Stimulated activated naive CD8-positive, alpha-beta T cell treated with anti-CD3 and anti-CD28 coated beads, Interleukin-15, Interleukin-2, amounts not matched to agents 100 ng/mL and 50 ng/mL, for 24 hours (primary cell): Measurements from ENCODE around the gene FAM156A.
"Not testable (repeated sequence)": the region's sequence is repeated elsewhere in the genome, so short reads cannot be mapped to it uniquely, and the experiment has no call there.

Experiments used
- H3K27ac Mint-ChIP-seq: one replicate; pipeline ENCODE4 v1.8.0; 2021; ENCODE audit warnings: mild to moderate bottlenecking, mixed read lengths
- H3K27me3 Mint-ChIP-seq: one replicate; pipeline ENCODE4 v1.8.0; 2021; ENCODE audit warnings: mixed read lengths
- H3K36me3 Mint-ChIP-seq: one replicate; pipeline ENCODE4 v1.8.0; 2021; ENCODE audit warnings: low read depth, mixed read lengths
- H3K4me1 Mint-ChIP-seq: one replicate; pipeline ENCODE4 v1.8.0; 2021; ENCODE audit warnings: low read depth, mixed read lengths
- H3K4me3 Mint-ChIP-seq: one replicate; pipeline ENCODE4 v1.8.0; 2021; ENCODE audit warnings: mild to moderate bottlenecking, mixed read lengths
- H3K9me3 Mint-ChIP-seq: one replicate; pipeline ENCODE4 v1.8.0; 2021; ENCODE audit warnings: mixed read lengths

Gene FAM156A, protein sequence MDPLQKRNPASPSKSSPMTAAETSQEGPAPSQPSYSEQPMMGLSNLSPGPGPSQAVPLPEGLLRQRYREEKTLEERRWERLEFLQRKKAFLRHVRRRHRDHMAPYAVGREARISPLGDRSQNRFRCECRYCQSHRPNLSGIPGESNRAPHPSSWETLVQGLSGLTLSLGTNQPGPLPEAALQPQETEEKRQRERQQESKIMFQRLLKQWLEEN

DNA sequence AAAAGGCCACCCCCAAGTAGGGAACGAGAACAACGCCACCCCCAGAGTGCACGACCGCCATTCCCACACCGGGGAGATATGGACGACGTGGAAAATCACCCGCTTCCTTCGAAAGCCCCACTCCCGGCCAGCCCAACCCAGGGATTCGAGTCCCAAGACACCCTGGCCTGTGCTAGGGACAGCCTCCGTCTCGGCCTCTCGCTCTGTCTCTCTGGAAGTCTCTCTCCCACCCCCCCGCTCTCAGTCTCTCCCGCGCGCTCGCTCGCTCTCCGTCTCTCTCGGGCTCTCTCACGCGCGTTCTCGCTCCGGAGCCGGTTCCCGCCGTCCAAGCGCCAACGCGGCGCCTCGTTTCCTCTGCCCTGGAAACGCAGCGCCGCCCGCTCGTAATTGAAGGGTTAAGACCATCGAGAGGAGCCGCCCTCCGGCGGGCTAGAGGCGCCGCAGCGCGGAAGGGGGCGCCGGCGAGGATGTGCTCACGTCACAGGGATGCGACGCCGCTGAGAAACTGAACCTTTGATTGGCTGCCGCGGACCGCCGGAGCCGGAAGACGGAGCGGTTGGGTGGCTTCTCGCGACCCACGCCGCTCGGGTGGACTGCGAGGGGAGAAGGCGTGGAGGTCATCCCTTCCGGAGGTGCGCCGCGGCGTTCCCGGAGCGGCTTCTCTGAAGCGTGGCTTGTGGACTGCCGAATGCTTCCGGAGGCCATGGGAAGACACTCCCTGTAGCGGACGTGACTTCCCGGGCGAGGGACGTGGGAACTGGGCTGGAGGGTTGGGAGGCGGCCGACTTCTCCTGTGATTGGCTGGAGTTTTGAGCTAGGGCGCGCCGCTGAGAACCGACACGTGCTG, at the start of gene FAM156A:
Gene FAM156A, minus strand, starts transcription at position 406 of the 847 bp plus-strand sequence. CDS start 9,930 bp downstream, outside the sequence.
- H3K36me3 Mint-ChIP-seq, H3K27ac Mint-ChIP-seq, H3K27me3 Mint-ChIP-seq, H3K4me1 Mint-ChIP-seq, H3K4me3 Mint-ChIP-seq, H3K9me3 Mint-ChIP-seq: not testable (repeated sequence)

DNA sequence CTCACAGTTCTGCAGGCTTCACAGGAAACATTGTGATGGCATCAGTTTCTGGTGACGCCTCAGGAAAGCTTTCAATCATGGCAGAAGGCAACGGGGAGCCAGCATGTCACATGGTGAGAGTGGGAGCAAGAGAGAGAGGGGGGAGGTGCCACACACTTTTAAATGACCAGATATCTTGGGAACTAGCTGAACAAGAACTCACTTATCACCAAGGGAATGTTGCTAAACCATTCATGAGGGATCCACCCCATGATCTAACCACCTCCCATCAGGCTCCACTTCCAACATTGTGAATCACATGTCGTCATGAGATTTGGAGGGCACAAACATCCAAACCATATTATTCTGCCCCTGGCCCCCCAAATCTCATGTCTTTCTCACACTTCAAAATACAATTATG, 47.0 kb upstream of the FAM156A start:
- Mint-ChIP-seq H3K4me3 (no peak overlapping the region), H3K27ac (no peak overlapping the region), H3K4me1 (peaks cover 20% of the 10 kb centered on the region), H3K27me3 (peaks cover 4% of the 10 kb centered on the region), H3K9me3 (no peaks in the 10 kb centered on the region), H3K36me3 (no peaks in the 10 kb centered on the region)

DNA sequence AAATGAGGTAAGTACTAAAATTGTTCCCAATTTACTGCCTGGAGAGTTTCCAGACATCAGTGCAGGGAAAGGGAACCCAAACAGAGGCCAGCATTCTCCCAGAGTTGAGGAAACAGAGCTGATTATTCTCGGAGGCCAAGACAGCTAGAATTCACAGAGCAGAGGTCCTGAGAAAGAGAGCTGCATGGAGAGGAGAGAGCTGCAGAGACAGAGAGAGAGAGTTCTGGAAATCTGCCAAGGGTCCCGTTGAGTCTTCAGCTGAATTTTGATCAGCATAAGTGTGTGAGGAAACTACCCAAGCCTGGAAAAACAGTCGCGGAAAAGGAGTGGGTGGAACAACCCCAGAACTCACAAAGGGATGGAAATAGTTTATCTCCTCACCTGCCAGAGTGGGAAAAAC, 46.5 kb upstream of the FAM156A start:
- Mint-ChIP-seq H3K9me3 (no peaks in the 10 kb centered on the region), H3K27me3 (peaks cover 4% of the 10 kb centered on the region)

DNA sequence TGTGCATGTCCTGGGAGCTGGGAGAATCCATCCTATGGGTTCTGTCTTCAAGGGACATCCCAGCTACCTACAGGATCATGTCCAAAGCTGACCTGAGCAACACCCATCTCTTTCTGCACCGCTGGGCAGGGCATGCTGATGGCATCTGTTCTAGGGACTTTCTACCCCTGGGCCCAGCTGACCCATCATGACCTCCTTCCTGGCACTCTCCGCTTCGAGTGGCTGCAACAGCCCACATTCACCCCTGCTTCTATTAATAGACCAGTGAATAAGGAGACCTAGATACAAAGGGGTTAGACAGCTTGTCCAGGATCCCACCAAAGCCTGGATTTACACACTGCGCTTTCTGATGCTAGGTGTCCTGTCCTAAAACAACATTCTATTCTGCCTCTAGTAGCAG, 45.7 kb upstream of the FAM156A start:
- H3K9me3 Mint-ChIP-seq: no peaks in the 10 kb centered on the region
- H3K27ac Mint-ChIP-seq: no peak overlapping the region
- H3K36me3 Mint-ChIP-seq: no peaks in the 10 kb centered on the region
- H3K4me1 Mint-ChIP-seq: peaks cover 20% of the 10 kb centered on the region
- peaks cover 4% of the 10 kb centered on the region for H3K27me3 Mint-ChIP-seq
- no peak overlapping the region for H3K4me3 Mint-ChIP-seq

More for the DNA sequence above, 46.5 kb upstream of the FAM156A start:
- Mint-ChIP-seq H3K4me1 (peaks cover 20% of the 10 kb centered on the region), H3K27ac (peak overlapping the region; percentile 19), H3K4me3 (no peak overlapping the region), H3K36me3 (no peaks in the 10 kb centered on the region)

DNA sequence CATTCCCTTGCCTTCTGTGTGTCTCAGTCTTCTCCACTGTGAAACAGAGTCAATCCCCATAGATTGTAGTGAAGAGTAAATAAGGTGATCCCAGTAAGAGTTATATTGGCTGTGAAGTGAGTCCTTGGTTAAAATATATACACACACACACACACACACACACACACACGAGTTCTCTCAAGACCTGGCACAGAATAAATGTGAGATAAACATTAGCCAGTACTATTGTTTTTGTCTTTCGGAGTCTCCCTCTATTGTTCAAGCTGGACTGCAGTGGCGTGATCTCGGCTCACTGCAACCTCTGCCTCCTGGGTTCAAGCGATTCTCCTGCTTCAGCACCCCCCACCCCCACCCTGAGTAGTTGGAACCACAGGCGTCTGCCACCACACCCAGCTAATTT, 44.8 kb upstream of the FAM156A start:
- Mint-ChIP-seq H3K36me3 (no peaks in the 10 kb centered on the region), H3K27me3 (peaks cover 4% of the 10 kb centered on the region), H3K27ac (no peak overlapping the region), H3K4me3 (no peak overlapping the region), H3K9me3 (no peaks in the 10 kb centered on the region), H3K4me1 (peaks cover 20% of the 10 kb centered on the region)

DNA sequence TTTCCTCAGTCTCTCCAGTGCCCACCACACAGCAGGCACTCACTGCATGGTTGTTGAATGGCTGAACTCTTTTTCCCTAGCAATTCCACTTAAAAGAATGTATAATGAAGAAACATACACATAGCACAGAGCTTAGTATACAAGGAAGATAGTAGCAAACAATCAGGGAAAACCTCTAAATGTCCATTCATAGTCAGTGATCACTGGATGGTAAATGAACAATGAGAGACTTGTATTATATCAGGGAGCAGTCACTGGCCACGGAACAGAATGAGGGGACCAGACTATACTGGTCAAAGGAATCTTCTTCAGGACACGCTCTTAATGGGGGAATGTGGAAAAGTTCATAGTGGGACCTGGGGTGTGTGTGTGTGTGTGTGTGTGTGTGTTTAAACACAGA, 43.6 kb upstream of the FAM156A start:
- H3K4me1 Mint-ChIP-seq: peaks cover 20% of the 10 kb centered on the region
- H3K27ac Mint-ChIP-seq: no peak overlapping the region
- H3K9me3 Mint-ChIP-seq: no peaks in the 10 kb centered on the region
- H3K36me3 Mint-ChIP-seq: no peaks in the 10 kb centered on the region
- no peak overlapping the region for H3K4me3 Mint-ChIP-seq
- no peaks in the 10 kb centered on the region for H3K27me3 Mint-ChIP-seq

DNA sequence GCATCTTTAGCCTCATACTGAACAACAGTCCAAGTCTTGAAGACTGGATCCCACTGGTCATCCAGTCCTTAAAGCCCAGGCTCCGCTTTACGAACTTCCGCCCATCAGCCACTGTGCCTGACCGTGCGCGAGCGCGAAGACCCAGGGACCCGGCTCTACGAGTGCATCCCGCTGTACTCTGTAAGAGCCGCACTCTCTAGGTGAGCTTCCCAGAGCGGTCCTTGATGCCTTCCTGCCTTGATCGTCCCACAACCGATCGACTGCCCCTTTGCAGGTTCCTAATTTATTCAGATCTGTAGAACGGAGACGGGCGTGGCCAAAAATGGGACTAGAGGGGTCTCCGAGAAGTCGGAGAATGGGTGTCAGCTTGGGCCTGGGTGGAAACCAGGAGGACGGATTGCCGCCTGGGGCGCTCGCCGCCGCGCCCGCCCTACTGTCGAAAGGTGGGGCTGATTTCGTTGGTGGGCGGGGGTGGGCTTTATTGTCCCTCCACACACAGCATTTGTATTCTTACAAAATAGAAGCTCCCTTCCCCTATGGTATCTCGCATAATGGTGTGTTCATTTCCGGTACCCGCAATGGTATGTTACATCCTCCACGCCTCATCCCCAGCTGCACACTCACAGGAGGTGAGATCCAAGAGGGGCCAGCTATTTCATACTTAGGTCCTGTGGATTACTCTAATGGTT, 42.3 kb upstream of the FAM156A start:
- Mint-ChIP-seq H3K36me3 (no peaks in the 10 kb centered on the region), H3K27me3 (no peaks in the 10 kb centered on the region), H3K27ac (no peak overlapping the region), H3K9me3 (no peaks in the 10 kb centered on the region), H3K4me3 (peak overlapping the region; percentile 35), H3K4me1 (peaks cover 29% of the 10 kb centered on the region)

DNA sequence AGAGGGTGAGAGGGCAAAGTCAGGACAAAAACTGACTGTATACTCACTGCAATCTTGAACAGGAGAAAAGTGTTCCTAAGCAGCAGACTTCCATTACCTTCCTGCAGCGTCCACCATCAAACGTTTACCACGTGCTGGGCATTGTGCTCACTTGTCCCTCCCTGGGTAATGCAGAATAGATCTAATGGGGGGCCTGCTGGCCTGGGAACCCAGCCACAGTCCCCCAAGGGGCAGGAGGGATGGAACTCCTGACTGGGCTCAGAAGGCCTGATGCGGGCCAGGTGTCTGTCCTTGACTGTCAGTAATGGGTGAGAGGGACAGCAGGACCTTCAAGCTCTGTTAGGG, 37.6 kb upstream of the FAM156A start:
- Mint-ChIP-seq H3K27ac (peak overlapping the region; percentile 97), H3K4me1 (peaks cover 27% of the 10 kb centered on the region), H3K4me3 (peak overlapping the region; percentile 90), H3K36me3 (no peaks in the 10 kb centered on the region), H3K9me3 (no peaks in the 10 kb centered on the region), H3K27me3 (no peaks in the 10 kb centered on the region)

DNA sequence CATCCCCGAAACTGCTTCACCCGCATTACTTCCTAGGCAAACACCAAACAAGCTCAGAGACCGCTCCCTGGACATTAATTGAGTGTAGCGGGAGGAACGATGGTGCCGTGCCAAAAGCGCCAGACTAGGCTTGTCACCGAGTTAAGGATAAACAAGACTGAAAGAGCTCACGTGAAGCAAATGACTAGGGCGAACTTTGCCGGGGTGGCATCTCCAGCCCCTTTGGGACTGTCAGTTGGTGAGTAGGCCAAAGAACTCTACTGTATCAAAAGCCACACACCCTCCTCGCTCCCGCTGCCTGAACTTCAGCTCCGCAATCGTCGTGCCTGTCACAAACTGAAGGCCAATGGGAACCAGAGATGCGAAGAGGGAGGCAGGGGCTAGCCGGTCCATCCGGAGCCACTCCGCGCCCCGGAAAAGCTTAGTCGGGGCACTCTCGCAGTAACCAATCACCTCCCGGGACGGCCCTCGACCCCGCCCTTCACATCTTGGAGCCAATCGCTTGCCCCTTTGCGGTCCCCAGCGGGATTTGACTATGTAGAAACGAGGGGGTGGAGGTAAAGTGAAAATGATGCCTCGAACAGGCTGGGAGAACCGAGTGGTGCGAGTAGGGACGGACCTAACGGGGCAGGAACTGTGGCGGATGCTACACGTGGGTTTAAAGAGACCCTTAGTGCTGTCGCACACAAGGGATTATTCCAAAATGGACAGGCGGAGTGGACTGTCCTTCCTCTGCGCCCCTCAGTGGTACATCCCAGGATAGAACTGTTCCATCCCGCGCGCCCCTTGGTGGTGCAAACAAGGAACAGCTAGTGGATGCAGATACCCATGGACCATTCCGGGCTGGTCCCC, 37.0 kb upstream of the FAM156A start:
- Mint-ChIP-seq H3K36me3 (no peaks in the 10 kb centered on the region), H3K27ac (peak overlapping the region; percentile 97), H3K9me3 (no peaks in the 10 kb centered on the region)

DNA sequence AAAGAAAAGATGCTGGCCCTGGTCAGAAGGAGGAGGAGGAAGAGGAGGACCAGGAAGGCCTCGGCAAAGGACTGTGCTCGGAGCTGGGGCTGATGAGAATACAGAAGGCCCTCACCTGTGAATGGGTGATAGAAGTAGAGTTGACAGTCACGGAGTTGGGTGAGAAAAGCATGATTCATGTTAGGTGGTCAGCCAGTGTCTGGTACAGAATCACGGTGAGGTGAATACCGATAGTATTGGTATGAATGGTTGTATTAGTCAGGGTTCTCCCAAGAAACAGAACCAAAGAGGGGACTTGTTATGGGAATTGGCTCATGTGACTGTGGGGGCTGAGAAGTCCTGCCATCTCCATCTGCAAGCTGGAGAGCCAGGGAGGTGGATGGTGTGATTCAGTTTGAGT, 32.5 kb upstream of the FAM156A start:
- Mint-ChIP-seq H3K27me3 (no peaks in the 10 kb centered on the region), H3K27ac (no peak overlapping the region), H3K9me3 (no peaks in the 10 kb centered on the region), H3K4me3 (no peak overlapping the region), H3K36me3 (no peaks in the 10 kb centered on the region), H3K4me1 (peaks cover 36% of the 10 kb centered on the region)

More for the DNA sequence above, 37.0 kb upstream of the FAM156A start:
- Mint-ChIP-seq H3K4me1 (peaks cover 30% of the 10 kb centered on the region), H3K27me3 (no peaks in the 10 kb centered on the region), H3K4me3 (peak overlapping the region; percentile 90)

DNA sequence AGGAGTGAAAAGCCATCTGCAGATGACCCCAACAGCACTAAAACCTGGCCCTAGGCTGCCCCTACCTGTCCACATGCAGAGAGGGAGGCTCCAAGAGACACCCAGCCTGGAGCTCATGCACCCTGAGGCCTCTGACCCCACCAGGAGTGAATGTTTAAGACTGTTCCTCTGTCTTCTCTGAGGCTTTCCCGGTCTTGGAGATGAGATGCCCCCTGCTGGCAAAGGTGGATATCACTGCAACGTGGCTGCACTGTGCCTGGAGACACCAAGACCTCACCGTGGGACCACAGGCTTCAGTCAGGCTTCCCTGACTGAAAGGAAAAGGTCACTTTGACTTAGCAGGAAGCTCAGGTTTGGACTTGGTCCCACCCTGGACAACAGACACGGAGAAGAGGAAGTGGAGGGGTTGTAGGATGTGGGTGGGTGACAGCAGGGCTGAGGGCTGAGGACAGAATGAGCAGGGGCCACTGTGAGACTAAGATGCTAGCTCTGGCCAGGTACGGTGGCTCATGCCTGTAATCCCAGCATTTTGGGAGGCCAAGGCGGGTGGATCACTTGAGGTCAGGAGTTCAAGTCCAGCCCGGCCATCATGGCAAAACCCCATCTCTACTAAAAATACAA, 31.8 kb upstream of the FAM156A start:
- not testable (repeated sequence) for H3K9me3 Mint-ChIP-seq, H3K4me3 Mint-ChIP-seq, H3K27me3 Mint-ChIP-seq, H3K36me3 Mint-ChIP-seq
- Mint-ChIP-seq H3K4me1 (peaks cover 35% of the 10 kb centered on the region), H3K27ac (peak overlapping the region; percentile 73)

DNA sequence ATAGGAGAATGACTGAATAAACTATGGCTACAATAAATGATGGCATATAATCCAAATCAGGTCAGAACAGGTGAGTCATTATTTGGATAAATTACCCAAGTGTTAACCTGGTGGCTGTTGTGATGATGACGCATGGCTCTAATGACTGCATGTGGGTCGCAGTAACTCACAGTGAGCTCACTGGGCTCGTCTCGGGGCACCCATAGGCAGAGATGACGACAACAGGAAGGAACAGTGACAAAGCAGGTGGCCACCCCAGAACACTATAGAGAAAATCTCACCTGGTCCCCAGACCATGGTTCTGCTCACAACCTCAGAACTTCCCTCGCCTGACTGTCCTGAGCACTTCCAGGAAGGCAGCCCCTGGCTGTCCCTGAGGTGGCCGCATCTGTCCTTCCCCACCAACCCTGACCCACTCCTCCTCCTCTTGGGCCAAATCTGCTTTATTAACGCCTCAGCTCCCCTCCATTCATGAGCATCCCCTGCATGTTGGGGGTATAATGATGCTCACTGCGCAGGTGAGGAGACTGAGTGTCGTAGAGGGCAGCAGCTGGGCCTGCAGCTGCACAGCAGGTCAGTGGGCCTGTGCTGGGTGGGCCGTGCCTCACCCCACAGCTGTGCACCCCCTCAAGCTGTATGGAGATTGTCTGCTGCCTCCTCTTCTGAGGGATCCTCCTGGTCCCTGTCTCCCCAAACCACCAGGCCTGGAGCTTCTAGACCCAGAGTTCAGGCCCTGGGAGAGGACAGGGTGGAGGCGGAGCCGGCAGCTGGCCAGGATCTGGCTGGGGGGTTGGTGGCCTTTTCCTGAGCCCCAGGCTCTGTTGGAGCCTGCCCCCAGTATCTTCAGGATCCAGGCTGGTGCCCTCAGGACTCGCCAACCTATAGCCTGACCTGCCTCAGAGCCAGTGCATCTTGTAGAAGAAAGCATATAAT, 30.9 kb upstream of the FAM156A start:
- H3K4me1 Mint-ChIP-seq: peaks cover 32% of the 10 kb centered on the region
- no peaks in the 10 kb centered on the region for H3K27me3 Mint-ChIP-seq
- H3K27ac Mint-ChIP-seq: no peak overlapping the region
- H3K36me3 Mint-ChIP-seq: no peaks in the 10 kb centered on the region
- no peak overlapping the region for H3K4me3 Mint-ChIP-seq
- H3K9me3 Mint-ChIP-seq: no peaks in the 10 kb centered on the region

DNA sequence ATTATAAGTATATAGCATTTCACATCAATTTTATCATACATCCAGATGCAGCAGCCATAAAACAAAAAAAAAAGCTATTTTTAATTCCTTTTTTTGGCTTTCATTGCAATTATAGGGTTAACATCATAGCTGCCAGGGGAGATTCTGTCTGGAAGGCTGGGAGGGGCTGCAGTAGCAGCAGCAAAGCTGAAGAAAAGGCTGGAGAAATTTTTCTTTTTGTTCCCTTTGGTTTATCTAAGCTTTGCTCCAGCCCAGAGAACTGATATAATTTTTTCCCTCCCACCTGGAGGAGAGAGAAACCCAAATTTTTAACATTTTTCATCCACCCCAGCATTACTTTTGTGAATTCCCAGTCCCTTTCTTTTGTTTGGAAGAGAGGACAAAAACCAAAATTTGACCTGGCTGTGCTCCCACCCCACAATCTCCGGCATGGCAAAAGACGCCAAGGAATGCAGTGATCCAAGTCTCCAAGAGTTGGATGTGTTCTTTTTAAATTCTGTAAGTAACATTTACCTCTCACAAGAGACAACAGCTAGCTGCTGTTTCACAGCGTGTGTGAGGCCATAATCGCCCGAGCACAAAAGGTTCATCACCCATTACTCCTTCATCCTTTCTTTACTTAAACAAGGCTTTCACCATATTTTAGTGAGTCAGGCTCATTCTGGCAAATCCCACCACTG, 25.1 kb upstream of the FAM156A start:
- H3K27ac Mint-ChIP-seq: no peak overlapping the region

More for the DNA sequence above, 25.1 kb upstream of the FAM156A start:
- Mint-ChIP-seq H3K4me1 (peaks cover 4% of the 10 kb centered on the region), H3K9me3 (no peaks in the 10 kb centered on the region), H3K4me3 (no peak overlapping the region), H3K36me3 (no peaks in the 10 kb centered on the region), H3K27me3 (no peaks in the 10 kb centered on the region)
